GM13977 (cell line): ENCODE data around the gene RASA3.
"Not testable (repeated sequence)": the region's sequence is repeated elsewhere in the genome, so short reads cannot be mapped to it uniquely, and the experiment has no call there.

Source experiments
- DNase-seq: peaks from one replicate; pipeline ENCODE4 v3.0.0; 2012; ENCODE audit warnings: low spot score
- in situ Hi-C: fragments of 300-500 bp; cut with MboI; formaldehyde crosslinking; loops from one replicate; pipeline ENCODE4 v1.12.0; 2022; ENCODE audit warnings: low sequenced_read_pairs, low pct_unique_long_range_greater_than_20kb, mixed read lengths, inconsistent platforms; ENCODE audit not compliant: unreplicated experiment
- TF ChIP-seq, protein P1 (sequence below): IDR thresholded peaks from 2 replicates; pipeline ENCODE4 v1.5.1; 2012; ENCODE audit warnings: mild to moderate bottlenecking, control low read depth; ENCODE audit not compliant: insufficient read depth; ENCODE audit errors: extremely low read depth, missing control alignments

The RASA3 gene

DNA sequence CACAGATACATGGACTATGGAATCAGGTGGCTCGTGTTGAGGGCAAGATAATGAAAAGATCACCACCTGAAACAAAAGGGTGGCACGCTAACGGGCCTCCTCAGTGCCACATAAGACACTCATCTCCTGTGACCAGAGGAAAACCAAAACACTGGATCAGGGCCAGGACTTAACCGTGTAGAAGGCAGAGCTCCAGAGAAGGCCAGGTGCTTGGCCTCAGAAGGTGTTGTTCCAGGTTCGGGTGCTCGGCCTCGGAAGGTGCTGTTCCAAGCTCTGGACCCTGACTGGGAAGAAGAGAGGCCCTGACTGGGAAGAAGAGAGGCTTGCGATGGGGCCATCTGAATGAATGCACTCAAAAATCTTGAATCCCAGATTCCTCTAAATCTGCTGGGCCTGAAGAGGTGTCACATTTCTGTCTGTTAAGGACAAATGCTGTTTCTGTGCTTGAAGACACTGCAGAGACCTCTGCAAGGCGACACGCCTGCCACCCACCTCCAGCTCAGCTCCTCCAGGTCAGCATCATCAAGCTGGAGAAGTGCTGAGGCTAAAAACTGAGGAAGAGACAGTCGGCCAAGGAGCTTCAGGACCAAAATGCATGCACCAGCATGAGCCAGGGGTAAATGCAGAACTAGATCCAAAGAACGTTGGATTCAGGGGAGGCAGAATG is 2.7 kb upstream of the RASA3 start:
- no peak for DNase-seq

DNA sequence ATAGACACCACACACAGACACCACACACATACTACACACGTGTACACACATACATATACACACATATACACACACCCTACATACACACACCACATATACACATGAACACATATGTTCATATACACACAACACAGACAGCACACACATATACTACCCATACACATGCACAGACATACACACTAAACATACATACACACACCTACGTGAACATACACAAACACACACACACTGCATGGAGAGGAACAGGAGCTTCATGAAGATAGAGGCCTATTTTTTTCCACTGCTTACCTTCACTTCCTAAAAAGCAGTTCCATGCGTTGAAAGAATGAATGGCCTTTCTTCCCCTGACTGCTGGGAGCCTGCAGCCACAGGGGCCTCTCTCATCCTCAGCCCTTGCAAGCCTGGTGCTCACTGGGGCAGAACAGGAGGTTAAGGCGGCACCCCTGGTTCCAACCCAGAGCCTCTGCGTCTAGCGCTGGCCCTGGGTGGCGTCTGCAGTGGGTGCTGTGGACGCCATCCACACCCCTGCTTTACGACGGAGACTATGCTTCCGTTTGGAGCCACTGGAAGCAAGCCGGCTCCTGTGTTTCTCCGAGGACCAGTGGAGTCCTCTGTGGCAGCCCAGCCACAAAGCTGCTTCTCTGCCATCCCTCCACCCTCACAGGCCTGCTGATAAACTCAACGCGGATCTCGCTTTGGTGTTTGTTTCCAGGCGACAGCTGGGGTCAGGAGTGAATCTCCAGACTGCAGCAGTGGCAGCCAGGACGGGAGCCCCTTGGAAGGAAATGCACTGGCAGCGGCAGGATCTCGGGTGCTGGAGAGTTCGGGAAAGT is 1.9 kb upstream of the RASA3 start:
- DNase-seq: no peak
- in situ Hi-C loops: no loop called here
- TF ChIP-seq, protein P1, sequence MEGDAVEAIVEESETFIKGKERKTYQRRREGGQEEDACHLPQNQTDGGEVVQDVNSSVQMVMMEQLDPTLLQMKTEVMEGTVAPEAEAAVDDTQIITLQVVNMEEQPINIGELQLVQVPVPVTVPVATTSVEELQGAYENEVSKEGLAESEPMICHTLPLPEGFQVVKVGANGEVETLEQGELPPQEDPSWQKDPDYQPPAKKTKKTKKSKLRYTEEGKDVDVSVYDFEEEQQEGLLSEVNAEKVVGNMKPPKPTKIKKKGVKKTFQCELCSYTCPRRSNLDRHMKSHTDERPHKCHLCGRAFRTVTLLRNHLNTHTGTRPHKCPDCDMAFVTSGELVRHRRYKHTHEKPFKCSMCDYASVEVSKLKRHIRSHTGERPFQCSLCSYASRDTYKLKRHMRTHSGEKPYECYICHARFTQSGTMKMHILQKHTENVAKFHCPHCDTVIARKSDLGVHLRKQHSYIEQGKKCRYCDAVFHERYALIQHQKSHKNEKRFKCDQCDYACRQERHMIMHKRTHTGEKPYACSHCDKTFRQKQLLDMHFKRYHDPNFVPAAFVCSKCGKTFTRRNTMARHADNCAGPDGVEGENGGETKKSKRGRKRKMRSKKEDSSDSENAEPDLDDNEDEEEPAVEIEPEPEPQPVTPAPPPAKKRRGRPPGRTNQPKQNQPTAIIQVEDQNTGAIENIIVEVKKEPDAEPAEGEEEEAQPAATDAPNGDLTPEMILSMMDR: no peak

More for the DNA sequence above, 2.7 kb upstream of the RASA3 start:
- in situ Hi-C loops: no loop called here
- TF ChIP-seq, protein P1: no peak

DNA sequence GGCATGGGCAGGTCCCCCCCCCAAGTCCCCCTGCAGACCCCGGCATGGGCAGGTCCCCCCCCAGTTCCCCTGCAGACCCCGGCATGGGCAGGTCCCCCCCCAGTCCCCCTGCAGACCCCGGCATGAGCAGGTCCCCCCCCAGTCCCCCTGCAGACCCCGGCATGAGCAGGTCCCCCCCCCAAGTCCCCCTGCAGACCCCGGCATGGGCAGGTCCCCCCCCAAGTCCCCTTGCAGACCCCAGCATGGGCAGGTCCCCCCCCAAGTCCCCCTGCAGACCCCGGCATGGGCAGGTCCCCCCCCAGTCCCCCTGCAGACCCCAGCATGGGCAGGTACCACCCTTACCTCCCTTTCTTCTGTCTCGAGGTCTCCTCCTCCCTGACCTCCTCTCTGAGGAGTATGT is 1.1 kb upstream of the RASA3 start:
- in situ Hi-C loops, DNase-seq: not testable (repeated sequence)

DNA sequence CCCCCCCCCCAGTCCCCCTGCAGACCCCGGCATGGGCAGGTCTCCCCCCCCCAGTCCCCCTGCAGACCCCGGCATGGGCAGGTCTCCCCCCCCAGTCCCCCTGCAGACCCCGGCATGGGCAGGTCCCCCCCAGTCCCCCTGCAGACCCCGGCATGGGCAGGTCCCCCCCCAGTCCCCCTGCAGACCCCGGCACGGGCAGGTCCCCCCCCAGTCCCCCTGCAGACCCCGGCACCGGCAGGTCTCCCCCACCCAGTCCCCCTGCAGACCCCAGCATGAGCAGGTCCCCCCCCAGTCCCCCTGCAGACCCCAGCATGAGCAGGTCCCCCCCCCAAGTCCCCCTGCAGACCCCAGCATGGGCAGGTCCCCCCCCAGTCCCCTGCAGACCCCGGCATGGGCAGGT is 703 bp upstream of the RASA3 start:
- in situ Hi-C loops, DNase-seq: not testable (repeated sequence)

DNA sequence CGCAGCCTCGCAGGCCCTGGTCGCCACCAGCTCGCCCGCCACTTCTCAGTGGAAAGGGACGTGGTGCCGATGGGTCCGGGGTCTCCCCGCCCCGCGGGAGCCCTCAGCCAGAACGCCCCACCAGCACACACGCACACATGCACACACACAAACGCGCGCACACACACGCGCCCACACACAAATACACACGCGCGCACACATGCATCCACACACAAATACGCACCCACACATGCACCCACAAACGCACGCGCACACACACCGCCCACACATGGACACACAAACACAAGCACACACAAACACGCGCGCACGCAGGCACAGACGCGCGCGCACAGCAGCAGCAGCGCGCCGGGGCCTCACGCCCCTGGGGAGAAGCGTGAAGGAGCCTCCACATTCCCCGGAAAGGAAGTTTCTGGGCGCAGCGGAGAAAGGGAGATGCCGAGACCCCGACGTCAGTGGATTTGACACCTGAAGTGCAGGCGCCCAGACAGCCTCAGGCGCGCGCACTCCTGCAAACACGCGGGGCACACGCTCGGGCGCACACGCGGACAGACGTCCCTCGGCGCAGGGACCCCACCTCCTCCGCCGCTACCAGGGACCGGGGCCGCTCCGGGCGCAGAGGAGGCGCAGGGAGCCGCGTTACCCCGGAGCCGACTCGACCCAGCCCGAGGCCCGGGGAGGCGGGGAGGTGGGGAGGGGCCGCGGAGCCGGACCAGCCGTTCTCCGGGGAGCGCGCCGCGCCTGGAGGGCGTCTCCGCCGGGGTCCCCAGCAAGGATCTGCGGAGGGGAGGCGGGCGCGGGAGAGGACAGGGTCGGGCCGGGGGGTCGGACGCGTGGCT is 622 bp downstream of the RASA3 start:
- TF ChIP-seq, protein P1: no peak
- peak; percentile 63 for DNase-seq

DNA sequence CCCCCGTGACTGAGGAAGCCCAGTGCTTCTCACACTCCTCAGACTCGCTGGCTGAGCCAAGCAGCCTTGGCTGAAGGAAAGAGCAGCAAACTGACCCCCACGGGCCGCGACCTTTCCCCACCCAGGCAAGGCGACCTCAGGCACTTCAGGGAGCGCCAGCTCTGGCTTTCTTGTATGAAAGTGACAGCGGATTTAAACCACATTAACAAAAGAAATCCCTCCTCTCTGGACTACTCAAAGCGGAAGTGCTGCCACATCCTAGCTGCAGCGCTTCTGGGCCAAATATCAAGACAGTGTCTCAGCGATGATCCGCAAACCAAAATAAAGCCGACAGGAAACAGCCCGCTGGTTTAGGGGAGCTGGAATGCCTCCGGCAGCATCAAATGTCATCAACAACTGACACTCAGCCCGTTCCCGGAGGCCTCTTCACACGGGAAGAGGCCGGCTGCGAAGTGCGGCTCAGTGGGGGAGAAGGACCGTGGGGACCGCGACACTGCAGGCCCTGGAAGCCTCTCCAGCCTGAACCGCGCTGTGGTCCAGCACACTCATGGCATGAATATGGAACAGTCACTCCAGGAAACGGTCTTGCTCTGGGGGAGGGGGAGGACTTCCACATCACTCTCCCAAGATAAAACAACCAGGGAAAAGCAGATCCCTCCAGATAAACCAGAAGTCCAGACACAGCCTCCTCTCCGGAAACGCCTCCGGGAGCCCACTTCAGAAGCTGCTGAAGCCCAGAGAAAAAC is 1.4 kb downstream of the RASA3 start:
- in situ Hi-C loops: no loop called here

More for the DNA sequence above, 622 bp downstream of the RASA3 start:
- in situ Hi-C loops: no loop called here

More for the DNA sequence above, 1.4 kb downstream of the RASA3 start:
- peak; percentile 79 for DNase-seq
- TF ChIP-seq, protein P1: no peak
